Mesothelial cell of epicardium (in vitro differentiated cells): ENCODE measurements around the gene SPOCK2. TPM values are rescaled to one million over a fixed set of nuclear protein-coding genes. Genes with fewer than 3 reads are reported as not detected.
A peak's percentile ranks its signal among the peaks of the same experiment; 100 is the strongest.

Source experiments
- DNase-seq, 2 experiments: peaks; one replicate each; pipeline ENCODE4 v3.0.0; 2021; ENCODE audit warnings: low spot score in 2 of 2; ENCODE audit not compliant: unreplicated experiment in 2 of 2
- H3K27ac Mint-ChIP-seq: 2 replicates; pipeline ENCODE4 v1.8.0; 2021; ENCODE audit warnings: mixed read lengths
- H3K27me3 Mint-ChIP-seq: 2 replicates; pipeline ENCODE4 v1.8.0; 2021; ENCODE audit warnings: low read depth, mixed read lengths
- H3K36me3 Mint-ChIP-seq: 2 replicates; pipeline ENCODE4 v1.8.0; 2021; ENCODE audit warnings: mixed read lengths
- H3K4me1 Mint-ChIP-seq: 2 replicates; pipeline ENCODE4 v1.8.0; 2021; ENCODE audit warnings: mixed read lengths
- H3K4me3 Mint-ChIP-seq: 2 replicates; pipeline ENCODE4 v1.8.0; 2021; ENCODE audit warnings: mild to moderate bottlenecking, moderate library complexity, mixed read lengths
- H3K9me3 Mint-ChIP-seq: 2 replicates; pipeline ENCODE4 v1.8.0; 2021; ENCODE audit warnings: mixed read lengths
- CTCF ChIP-seq: fragments of 200-600 bp; sonication (generic); IDR thresholded peaks from one replicate; pipeline ENCODE4 v1.5.0; 2021; ENCODE audit warnings: antibody characterized with exemption; ENCODE audit not compliant: unreplicated experiment
- total RNA-seq: library from RNA; stranded (reverse); gene quantifications from 3 replicates; pipeline ENCODE4 v1.2.1, GENCODE V29; 2021

The SPOCK2 gene
- total RNA-seq, 1 donor from 2014 or later: 28.5 TPM

- no peak overlapping the region for H3K4me3 Mint-ChIP-seq
- TF ChIP-seq CTCF: no peak
- H3K27me3 Mint-ChIP-seq: no peaks in the 10 kb centered on the region
- peak overlapping the region; percentile 88 for H3K27ac Mint-ChIP-seq
- H3K36me3 Mint-ChIP-seq: peaks cover 21% of the 10 kb centered on the region
- peaks cover 16% of the 10 kb centered on the region for H3K4me1 Mint-ChIP-seq
- no peaks in the 10 kb centered on the region for H3K9me3 Mint-ChIP-seq
- no peak for DNase-seq
These were observed 8.0 kb upstream of the SPOCK2 start for GRCh38 chr10:72096115-72097000.

GRCh38 chr10:72095195-72095594 lies 6.8 kb upstream of the SPOCK2 start:
- H3K9me3 Mint-ChIP-seq: no peaks in the 10 kb centered on the region
- no peak for TF ChIP-seq CTCF
- peaks cover 5% of the 10 kb centered on the region for H3K27me3 Mint-ChIP-seq
- H3K4me1 Mint-ChIP-seq: peaks cover 16% of the 10 kb centered on the region
- peaks cover 16% of the 10 kb centered on the region for H3K36me3 Mint-ChIP-seq
- no peak for DNase-seq
- no peak overlapping the region for H3K27ac Mint-ChIP-seq
- H3K4me3 Mint-ChIP-seq: no peak overlapping the region

- TF ChIP-seq CTCF: no peak
- Mint-ChIP-seq H3K4me3 (no peak overlapping the region), H3K27me3 (peaks cover 11% of the 10 kb centered on the region), H3K36me3 (peaks cover 15% of the 10 kb centered on the region), H3K27ac (no peak overlapping the region), H3K9me3 (no peaks in the 10 kb centered on the region), H3K4me1 (peaks cover 18% of the 10 kb centered on the region)
- DNase-seq: no peak
These were observed 6.2 kb upstream of the SPOCK2 start for GRCh38 chr10:72094574-72094973.

- Mint-ChIP-seq H3K4me3 (no peak overlapping the region), H3K27ac (no peak overlapping the region), H3K27me3 (peaks cover 21% of the 10 kb centered on the region), H3K9me3 (no peaks in the 10 kb centered on the region), H3K4me1 (peaks cover 28% of the 10 kb centered on the region), H3K36me3 (peaks cover 13% of the 10 kb centered on the region)
- no peak for DNase-seq
- TF ChIP-seq CTCF: no peak
These were observed 5.1 kb upstream of the SPOCK2 start for GRCh38 chr10:72093450-72093849.

GRCh38 chr10:72092987-72093386 lies 4.6 kb upstream of the SPOCK2 start:
- Mint-ChIP-seq H3K4me1 (peaks cover 30% of the 10 kb centered on the region), H3K27ac (no peak overlapping the region), H3K9me3 (no peaks in the 10 kb centered on the region)

More at GRCh38 chr10:72092987-72093386, 4.6 kb upstream of the SPOCK2 start:
- no peak for TF ChIP-seq CTCF
- DNase-seq: no peak
- no peak overlapping the region for H3K4me3 Mint-ChIP-seq
- peaks cover 26% of the 10 kb centered on the region for H3K27me3 Mint-ChIP-seq
- peaks cover 13% of the 10 kb centered on the region for H3K36me3 Mint-ChIP-seq
